ENCODE measurements around the gene VASN.

DNA sequence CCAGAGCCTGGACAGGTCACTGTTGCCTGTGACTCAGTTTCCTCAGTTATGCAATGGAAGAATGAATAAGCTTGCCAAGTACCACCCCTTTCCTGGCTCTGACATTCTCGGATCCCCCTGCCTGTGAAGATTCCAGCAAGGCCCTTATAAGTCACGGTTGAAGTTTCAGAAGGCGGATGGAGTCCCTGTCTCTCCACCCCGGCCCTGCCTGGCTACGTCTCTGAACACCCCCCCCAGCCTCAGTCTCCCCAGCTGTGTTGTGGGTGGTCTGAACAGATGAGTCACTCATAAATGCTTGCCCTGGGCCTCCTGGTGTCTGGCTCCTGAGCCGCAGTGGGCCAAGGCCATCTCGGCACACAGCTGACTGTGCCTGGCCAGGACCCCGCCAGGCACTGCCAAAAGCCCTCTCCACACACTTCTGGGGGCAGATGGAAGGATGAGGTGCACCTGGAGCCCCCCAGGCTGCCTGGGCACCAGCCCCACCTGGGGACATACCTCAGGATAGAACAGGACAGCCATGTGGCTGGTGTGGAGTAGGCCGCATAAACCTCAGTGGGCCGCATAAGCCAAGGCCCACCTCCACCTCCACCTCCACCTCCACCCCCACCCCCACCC lies 15.4 kb downstream of the VASN start:
- TF ChIP-seq EP300 (IDR thresholded peaks at IDR 0.05) (no peak), POLR2A (IDR thresholded peaks at IDR 0.05) (no peak), POLR2AphosphoS5 (IDR thresholded peaks at IDR 0.05) (peak in 1 of 4 donors; percentile 3)
